CD4-positive, alpha-beta T cell (primary cell): ENCODE measurements around the gene PPM1L. TPM values are rescaled to one million over a fixed set of nuclear protein-coding genes. Genes with fewer than 3 reads are reported as not detected.

Source experiments
- ATAC-seq: fragments of 200-7000 bp; cut with Tn5 transposase; one replicate; pipeline ENCODE4 v1.10.0; 2022; ENCODE audit warnings: mild to moderate bottlenecking; ENCODE audit not compliant: poor library complexity
- CTCF ChIA-PET: fragments of 350-600 bp; sonication (Branson Sonifier 250); formaldehyde crosslinking; loops from one replicate; lab custom pipeline; 2021; ENCODE audit warnings: antibody characterized with exemption, inconsistent platforms; lab: Charles Lee
- POLR2A ChIA-PET: fragments of 350-600 bp; sonication (Branson Sonifier 250); formaldehyde crosslinking; loops from one replicate; lab custom pipeline; 2021; ENCODE audit warnings: antibody characterized with exemption, inconsistent platforms; lab: Charles Lee
- DNase-seq, 14 experiments: peaks; one replicate each; pipeline ENCODE4 v3.0.0-alpha.2; 2013 to 2020; ENCODE audit warnings: mixed read lengths in 2 of 14
- H3K27ac ChIP-seq, 2 donors: one replicate each; pipeline versions ENCODE4 v1.5.1 to v1.7.0; 2013; ENCODE audit warnings: low read length in 2 of 2, low read depth in 1 of 2, mild to moderate bottlenecking in 1 of 2
- H3K27me3 ChIP-seq, 2 experiments: 1 replicate in 1 of 2; 2 replicates in 1 of 2; pipeline versions ENCODE4 v1.6.1 to v1.7.0; 2013; ENCODE audit warnings: low read length in 2 of 2, control low read depth in 1 of 2, mild to moderate bottlenecking in 1 of 2, moderate library complexity in 1 of 2; ENCODE audit not compliant: insufficient read depth in 2 of 2, control insufficient read depth in 1 of 2
- H3K36me3 ChIP-seq: one replicate; pipeline ENCODE4 v1.6.1; 2013; ENCODE audit warnings: low read length, control low read depth; ENCODE audit not compliant: insufficient read depth
- H3K4me1 ChIP-seq: one replicate; pipeline ENCODE4 v1.6.1; 2013; ENCODE audit warnings: low read length, control low read depth; ENCODE audit not compliant: insufficient read depth
- H3K4me3 ChIP-seq: one replicate; pipeline ENCODE4 v1.5.1; 2013; ENCODE audit warnings: mild to moderate bottlenecking, low read length, moderate library complexity
- H3K9me3 ChIP-seq, 2 experiments: 1 replicate in 1 of 2; 2 replicates in 1 of 2; pipeline versions ENCODE4 v1.6.1 to v1.7.0; 2013; ENCODE audit warnings: low read length in 2 of 2, mild to moderate bottlenecking in 2 of 2, control low read depth in 1 of 2, moderate library complexity in 1 of 2; ENCODE audit not compliant: control insufficient read depth in 1 of 2, insufficient read depth in 1 of 2
- H3K27ac Mint-ChIP-seq: one replicate; pipeline ENCODE4 v1.8.0; 2020; ENCODE audit warnings: mixed read lengths
- H3K27me3 Mint-ChIP-seq: one replicate; pipeline ENCODE4 v1.8.0; 2021; ENCODE audit warnings: mixed read lengths
- H3K36me3 Mint-ChIP-seq: one replicate; pipeline ENCODE4 v1.8.0; 2021; ENCODE audit warnings: low read depth, mixed read lengths
- H3K4me1 Mint-ChIP-seq: one replicate; pipeline ENCODE4 v1.8.0; 2021; ENCODE audit warnings: low read depth, mixed read lengths
- H3K4me3 Mint-ChIP-seq: one replicate; pipeline ENCODE4 v1.8.0; 2020; ENCODE audit warnings: mild to moderate bottlenecking, mixed read lengths
- H3K9me3 Mint-ChIP-seq: one replicate; pipeline ENCODE4 v1.8.0; 2020; ENCODE audit warnings: mixed read lengths
- intact Hi-C, 2 experiments: fragments of 100-400 bp; cut with DNase I in 1 of 2; cut with micrococcal nuclease in 1 of 2; formaldehyde crosslinking; loops; one replicate each; pipeline versions ENCODE4 v1.15.1 to v1.9.0; 2023 to 2025; cut with DNase I, micrococcal nuclease
- total RNA-seq, 174 experiments: library from RNA in 2 of 174; stranded (reverse) in 2 of 174; gene quantifications; one replicate each; pipeline ENCODE4 v1.2.3 and lab custom pipeline; 2021 to 2026
- TF ChIP-seq, protein P1 (sequence below): fragments of 200-600 bp; IDR thresholded peaks from one replicate; pipeline ENCODE4 v1.8.0; 2022; ENCODE audit warnings: antibody characterized with exemption, mild to moderate bottlenecking

PPM1L gene
- total RNA-seq, 2 experiments from 2014 or later, result 3.0 to 3.4 TPM

- Mint-ChIP-seq H3K4me3 (no peak overlapping the region), H3K27me3 (peaks cover 3% of the 10 kb centered on the region)
Observed at GRCh38 chr3:160950954-160951353, 194.9 kb downstream of the PPM1L start.

GRCh38 chr3:160951642-160952487 lies 195.8 kb downstream of the PPM1L start:
- H3K9me3 Mint-ChIP-seq, result no peaks in the 10 kb centered on the region
- Histone ChIP-seq H3K4me1 (no peaks in the 10 kb centered on the region), H3K4me3 (no peak overlapping the region), H3K36me3 (no peaks in the 10 kb centered on the region), H3K27me3 (no peaks in the 10 kb centered on the region), H3K9me3 (no peaks in the 10 kb centered on the region), H3K27ac (no peak overlapping the region)
- CTCF ChIA-PET, result no interaction called here
- TF ChIP-seq, protein P1, sequence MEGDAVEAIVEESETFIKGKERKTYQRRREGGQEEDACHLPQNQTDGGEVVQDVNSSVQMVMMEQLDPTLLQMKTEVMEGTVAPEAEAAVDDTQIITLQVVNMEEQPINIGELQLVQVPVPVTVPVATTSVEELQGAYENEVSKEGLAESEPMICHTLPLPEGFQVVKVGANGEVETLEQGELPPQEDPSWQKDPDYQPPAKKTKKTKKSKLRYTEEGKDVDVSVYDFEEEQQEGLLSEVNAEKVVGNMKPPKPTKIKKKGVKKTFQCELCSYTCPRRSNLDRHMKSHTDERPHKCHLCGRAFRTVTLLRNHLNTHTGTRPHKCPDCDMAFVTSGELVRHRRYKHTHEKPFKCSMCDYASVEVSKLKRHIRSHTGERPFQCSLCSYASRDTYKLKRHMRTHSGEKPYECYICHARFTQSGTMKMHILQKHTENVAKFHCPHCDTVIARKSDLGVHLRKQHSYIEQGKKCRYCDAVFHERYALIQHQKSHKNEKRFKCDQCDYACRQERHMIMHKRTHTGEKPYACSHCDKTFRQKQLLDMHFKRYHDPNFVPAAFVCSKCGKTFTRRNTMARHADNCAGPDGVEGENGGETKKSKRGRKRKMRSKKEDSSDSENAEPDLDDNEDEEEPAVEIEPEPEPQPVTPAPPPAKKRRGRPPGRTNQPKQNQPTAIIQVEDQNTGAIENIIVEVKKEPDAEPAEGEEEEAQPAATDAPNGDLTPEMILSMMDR, result no peak
- no peak for DNase-seq
- intact Hi-C loops, result no loop called here
- ATAC-seq, result no peak
- peaks cover 3% of the 10 kb centered on the region for H3K27me3 Mint-ChIP-seq
- POLR2A ChIA-PET, result no interaction called here
- H3K4me3 Mint-ChIP-seq, result no peak overlapping the region
- H3K4me1 Mint-ChIP-seq, result peaks cover 13% of the 10 kb centered on the region
- no peaks in the 10 kb centered on the region for H3K36me3 Mint-ChIP-seq
- H3K27ac Mint-ChIP-seq, result no peak overlapping the region

More at GRCh38 chr3:160950954-160951353, 194.9 kb downstream of the PPM1L start:
- intact Hi-C loops, result no loop called here
- TF ChIP-seq, protein P1, result no peak
- Histone ChIP-seq H3K27ac (no peak overlapping the region), H3K4me3 (no peak overlapping the region), H3K27me3 (no peaks in the 10 kb centered on the region), H3K36me3 (no peaks in the 10 kb centered on the region), H3K4me1 (no peaks in the 10 kb centered on the region), H3K9me3 (no peaks in the 10 kb centered on the region)
- Mint-ChIP-seq H3K36me3 (no peaks in the 10 kb centered on the region), H3K4me1 (peaks cover 13% of the 10 kb centered on the region), H3K27ac (no peak overlapping the region), H3K9me3 (no peaks in the 10 kb centered on the region)
- POLR2A ChIA-PET, result no interaction called here
- ATAC-seq (no peak), DNase-seq (no peak)
- CTCF ChIA-PET, result no interaction called here

DNA sequence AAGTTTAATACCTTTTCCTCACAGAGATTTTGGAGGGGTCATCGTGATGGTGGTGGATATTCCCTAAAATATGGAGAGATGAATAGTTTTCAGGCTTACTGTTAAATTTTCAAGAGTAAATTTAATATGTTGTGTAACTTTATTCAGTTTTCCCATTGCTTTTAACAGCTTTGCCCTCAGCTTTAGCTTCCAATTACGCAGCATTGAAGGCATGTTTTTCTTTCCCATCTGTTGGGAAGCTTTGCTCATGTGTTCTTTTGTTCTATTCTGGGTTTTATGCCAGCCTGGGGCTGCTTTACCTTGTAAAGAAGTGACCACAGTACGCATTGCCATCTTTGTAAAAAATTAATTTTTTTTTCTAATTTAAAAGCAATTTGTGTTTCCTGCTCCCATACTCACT lies 197.7 kb downstream of the PPM1L start:
- Mint-ChIP-seq H3K27ac (no peak overlapping the region), H3K9me3 (no peaks in the 10 kb centered on the region), H3K27me3 (peaks cover 3% of the 10 kb centered on the region), H3K4me3 (no peak overlapping the region), H3K36me3 (no peaks in the 10 kb centered on the region), H3K4me1 (peaks cover 13% of the 10 kb centered on the region)
- TF ChIP-seq, protein P1, result no peak
- no peak overlapping the region for H3K4me3 ChIP-seq
- POLR2A ChIA-PET, result no interaction called here
- intact Hi-C loops, result no loop called here
- no peaks in the 10 kb centered on the region for H3K27me3 ChIP-seq
- H3K4me1 ChIP-seq, result no peaks in the 10 kb centered on the region
- ATAC-seq (no peak), DNase-seq (no peak)
- no peak overlapping the region for H3K27ac ChIP-seq
- H3K9me3 ChIP-seq, result no peaks in the 10 kb centered on the region
- CTCF ChIA-PET, result no interaction called here
- H3K36me3 ChIP-seq, result no peaks in the 10 kb centered on the region
